SK-MEL-5 (cell line): ENCODE results near the gene PPP2R5A. TPM values are rescaled to one million over a fixed set of nuclear protein-coding genes. Genes with fewer than 3 reads are reported as not detected.

Source experiments
- DNase-seq: peaks from one replicate; pipeline ENCODE4 v3.0.0-alpha.2; 2016; ENCODE audit warnings: low read depth, low spot score
- in situ Hi-C: cut with HindIII; loops from 2 replicates; pipeline ENCODE4 v1.10.0; 2016; ENCODE audit warnings: low sequenced_read_pairs, high pct_unique_total_duplicates, low pct_unique_long_range_greater_than_20kb
- polyA plus RNA-seq, 2 experiments: library from polyadenylated mRNA; depleted of rRNA; stranded (reverse); fragments of >200 nt; gene quantifications; 2 replicates each; pipeline ENCODE4 v1.2.3, GENCODE V29; 2015
- total RNA-seq: library from RNA; depleted of rRNA; stranded (reverse); fragments of >200 nt; shearing (Covaris generic); gene quantifications from 2 replicates; pipeline ENCODE4 v1.2.3, GENCODE V29; 2014; rRNA removed

PPP2R5A gene
- total RNA-seq = 55.8 and 60.0 TPM in 2 replicates
- polyA plus RNA-seq (2015; cell fraction: cytosol; rRNA removed) = 32.4 and 42.6 TPM in 2 replicates
- polyA plus RNA-seq (2015; cell fraction: nucleus; rRNA removed) = 18.2 and 26.7 TPM in 2 replicates

GRCh38 chr1:212284744-212285684 lies at the start of gene PPP2R5A:
Gene PPP2R5A, plus strand, starts transcription at chr1:212285410. Its CDS starts 701 bp downstream, at chr1:212286111.
- in situ Hi-C loops = no loop called here
- peak; percentile 98 for DNase-seq

- in situ Hi-C loops = no loop called here
- no peak for DNase-seq
These were observed 49.4 kb upstream of the PPP2R5A start for GRCh38 chr1:212235857-212236256.

GRCh38 chr1:212236664-212237220 lies 48.5 kb upstream of the PPP2R5A start:
- DNase-seq = no peak
- in situ Hi-C loops = no loop called here

- DNase-seq = peak; percentile 49
- in situ Hi-C loops = no loop called here
These were observed 47.6 kb upstream of the PPP2R5A start for GRCh38 chr1:212237651-212238050.

- no peak for DNase-seq
- in situ Hi-C loops = no loop called here
These were observed 46.7 kb upstream of the PPP2R5A start for GRCh38 chr1:212238552-212238951.

- in situ Hi-C loops = no loop called here
- no peak for DNase-seq
These were observed 43.7 kb upstream of the PPP2R5A start for GRCh38 chr1:212241501-212241900.

GRCh38 chr1:212241957-212242287 lies 43.3 kb upstream of the PPP2R5A start:
- in situ Hi-C loops = no loop called here
- DNase-seq = no peak

GRCh38 chr1:212242288-212242984 lies 42.8 kb upstream of the PPP2R5A start:
- in situ Hi-C loops = no loop called here
- peak; percentile 85 for DNase-seq

- in situ Hi-C loops = no loop called here
- DNase-seq = no peak
These were observed 42.3 kb upstream of the PPP2R5A start for GRCh38 chr1:212242985-212243308.

- in situ Hi-C loops = no loop called here
These were observed 40.8 kb upstream of the PPP2R5A start for GRCh38 chr1:212244441-212244840.

GRCh38 chr1:212247179-212247721 lies 38.0 kb upstream of the PPP2R5A start:
- in situ Hi-C loops = no loop called here
- DNase-seq = no peak

More at GRCh38 chr1:212244441-212244840, 40.8 kb upstream of the PPP2R5A start:
- no peak for DNase-seq

- in situ Hi-C loops = no loop called here
- no peak for DNase-seq
These were observed 37.2 kb upstream of the PPP2R5A start for GRCh38 chr1:212247988-212248387.

GRCh38 chr1:212254853-212255363 lies 30.3 kb upstream of the PPP2R5A start:
- in situ Hi-C loops = no loop called here
- DNase-seq = no peak

- in situ Hi-C loops = no loop called here
These were observed 29.4 kb upstream of the PPP2R5A start for GRCh38 chr1:212255705-212256307.

GRCh38 chr1:212256369-212256768 lies 28.8 kb upstream of the PPP2R5A start:
- DNase-seq = no peak
- in situ Hi-C loops = no loop called here

More at GRCh38 chr1:212255705-212256307, 29.4 kb upstream of the PPP2R5A start:
- DNase-seq = no peak

GRCh38 chr1:212257157-212257556 lies 28.1 kb upstream of the PPP2R5A start:
- no peak for DNase-seq
- in situ Hi-C loops = no loop called here

- DNase-seq = no peak
- in situ Hi-C loops = no loop called here
These were observed 25.3 kb upstream of the PPP2R5A start for GRCh38 chr1:212259693-212260480.
